GM21360 (cell line): Measurements from ENCODE around the gene DNASE1L3.
"Not testable (repeated sequence)": the region's sequence is repeated elsewhere in the genome, so short reads cannot be mapped to it uniquely, and the experiment has no call there.

ENCODE experiments used
- ATAC-seq: cut with Tn5 transposase; IDR thresholded peaks from one replicate; pipeline ENCODE4 v1.9.1; 2021; ENCODE audit warnings: mild to moderate bottlenecking, moderate library complexity; ENCODE audit not compliant: unreplicated experiment

Gene DNASE1L3

GRCh38 chr3:58210761-58211460 is at the start of gene DNASE1L3:
Gene DNASE1L3, minus strand, starts transcription at chr3:58210972. Its CDS starts 66 bp downstream, at chr3:58210906.
- ATAC-seq, result no peak

GRCh38 chr3:58260261-58260731 is 49.5 kb upstream of the DNASE1L3 start:
- no peak for ATAC-seq

GRCh38 chr3:58258392-58259055 is 47.8 kb upstream of the DNASE1L3 start:
- no peak for ATAC-seq

- ATAC-seq, result no peak
These were observed 45.7 kb upstream of the DNASE1L3 start for GRCh38 chr3:58256511-58256910.

GRCh38 chr3:58256061-58256460 is 45.3 kb upstream of the DNASE1L3 start:
- ATAC-seq, result no peak

- no peak for ATAC-seq
These were observed 43.4 kb upstream of the DNASE1L3 start for GRCh38 chr3:58254144-58254543.

GRCh38 chr3:58251631-58252035 is 40.9 kb upstream of the DNASE1L3 start:
- ATAC-seq, result no peak

- ATAC-seq, result no peak
These were observed 39.4 kb upstream of the DNASE1L3 start for GRCh38 chr3:58250093-58250707.

GRCh38 chr3:58249358-58250092 is 38.8 kb upstream of the DNASE1L3 start:
- ATAC-seq, result no peak

GRCh38 chr3:58246148-58247047 is 35.6 kb upstream of the DNASE1L3 start:
- no peak for ATAC-seq

- no peak for ATAC-seq
These were observed 33.3 kb upstream of the DNASE1L3 start for GRCh38 chr3:58243976-58244585.

GRCh38 chr3:58242860-58243259 is 32.1 kb upstream of the DNASE1L3 start:
- ATAC-seq, result not testable (repeated sequence)

GRCh38 chr3:58242340-58242739 is 31.6 kb upstream of the DNASE1L3 start:
- ATAC-seq, result no peak

GRCh38 chr3:58241306-58242044 is 30.7 kb upstream of the DNASE1L3 start:
- ATAC-seq, result no peak

GRCh38 chr3:58238830-58239229 is 28.1 kb upstream of the DNASE1L3 start:
- ATAC-seq, result no peak

GRCh38 chr3:58237941-58238681 is 27.3 kb upstream of the DNASE1L3 start:
- ATAC-seq, result peak; percentile 30

- peak; percentile 66 for ATAC-seq
These were observed 26.6 kb upstream of the DNASE1L3 start, which contains the start of gene ABHD6 for GRCh38 chr3:58237238-58237940. Gene ABHD6, plus strand, starts transcription at chr3:58237792. Its CDS starts 18,795 bp downstream, at chr3:58256587.
